HG03064 (cell line): ENCODE results near the gene LAMA5.

Experiments used
- ATAC-seq: cut with Tn5 transposase; IDR thresholded peaks from one replicate; pipeline ENCODE4 v1.9.1; 2021; ENCODE audit warnings: low read depth; ENCODE audit not compliant: unreplicated experiment

LAMA5 gene

GRCh38 chr20:62405108-62405980 is 38.2 kb upstream of the LAMA5 start:
- ATAC-seq, result no peak

GRCh38 chr20:62404761-62405107 is 37.6 kb upstream of the LAMA5 start:
- ATAC-seq, result no peak

- no peak for ATAC-seq
Observed at GRCh38 chr20:62404112-62404665, 37.1 kb upstream of the LAMA5 start.

GRCh38 chr20:62403331-62403730 is 36.2 kb upstream of the LAMA5 start:
- no peak for ATAC-seq

- ATAC-seq, result no peak
Observed at GRCh38 chr20:62402456-62403150, 35.5 kb upstream of the LAMA5 start.

- ATAC-seq, result no peak
Observed at GRCh38 chr20:62401331-62401779, 34.2 kb upstream of the LAMA5 start.

GRCh38 chr20:62400541-62400940 is 33.4 kb upstream of the LAMA5 start:
- ATAC-seq, result no peak

GRCh38 chr20:62400021-62400420 is 32.9 kb upstream of the LAMA5 start:
- no peak for ATAC-seq

- no peak for ATAC-seq
Observed at GRCh38 chr20:62398120-62398821, 31.2 kb upstream of the LAMA5 start.

- no peak for ATAC-seq
Observed at GRCh38 chr20:62396367-62397239, 29.5 kb upstream of the LAMA5 start.

- ATAC-seq, result no peak
Observed at GRCh38 chr20:62395311-62396242, 28.5 kb upstream of the LAMA5 start.

- ATAC-seq, result no peak
Observed at GRCh38 chr20:62394248-62395245, 27.4 kb upstream of the LAMA5 start.

- ATAC-seq, result no peak
Observed at GRCh38 chr20:62393830-62394229, 26.7 kb upstream of the LAMA5 start.

- ATAC-seq, result no peak
Observed at GRCh38 chr20:62393335-62393665, 26.2 kb upstream of the LAMA5 start.

- ATAC-seq, result no peak
Observed at GRCh38 chr20:62392621-62393334, 25.7 kb upstream of the LAMA5 start.

- ATAC-seq, result no peak
Observed at GRCh38 chr20:62392077-62392418, 24.9 kb upstream of the LAMA5 start.
